Islet of Langerhans (tissue), 1 donor: ENCODE results near the gene LRRC71.

ENCODE experiments used
- FAIRE-seq: peaks from one replicate; lab custom pipeline; 2011; peaks lifted over from hg19 to GRCh38; lab: Jason Lieb, UNC

LRRC71 gene

GRCh38 chr1:156947127-156947526 lies 26.7 kb downstream of the LRRC71 start:
- FAIRE-seq: no peak

- no peak for FAIRE-seq
Measured at GRCh38 chr1:156947818-156948525, 27.5 kb downstream of the LRRC71 start.

GRCh38 chr1:156948708-156949107 lies 28.3 kb downstream of the LRRC71 start:
- FAIRE-seq: no peak

GRCh38 chr1:156949127-156949526 lies 28.7 kb downstream of the LRRC71 start:
- FAIRE-seq: no peak

GRCh38 chr1:156951371-156951770 lies 30.9 kb downstream of the LRRC71 start:
- no peak for FAIRE-seq

GRCh38 chr1:156953571-156953970 lies 33.1 kb downstream of the LRRC71 start:
- no peak for FAIRE-seq

GRCh38 chr1:156956333-156956732 lies 35.9 kb downstream of the LRRC71 start:
- no peak for FAIRE-seq

GRCh38 chr1:156957634-156958033 lies 37.2 kb downstream of the LRRC71 start:
- no peak for FAIRE-seq

- no peak for FAIRE-seq
Measured at GRCh38 chr1:156958247-156958714, 37.8 kb downstream of the LRRC71 start.

- no peak for FAIRE-seq
Measured at GRCh38 chr1:156959414-156959813, 39.0 kb downstream of the LRRC71 start.

- no peak for FAIRE-seq
Measured at GRCh38 chr1:156959925-156960324, 39.5 kb downstream of the LRRC71 start.

- FAIRE-seq: no peak
Measured at GRCh38 chr1:156961709-156962108, 41.3 kb downstream of the LRRC71 start.

- FAIRE-seq: no peak
Measured at GRCh38 chr1:156963621-156964020, 43.2 kb downstream of the LRRC71 start.

GRCh38 chr1:156964441-156964840 lies 44.0 kb downstream of the LRRC71 start:
- no peak for FAIRE-seq

GRCh38 chr1:156969496-156969895 lies 49.1 kb downstream of the LRRC71 start:
- FAIRE-seq: no peak

GRCh38 chr1:156970017-156970416 lies 49.6 kb downstream of the LRRC71 start:
- FAIRE-seq: no peak

- FAIRE-seq: no peak
Measured at GRCh38 chr1:156973417-156973816, 53.0 kb downstream of the LRRC71 start.

GRCh38 chr1:156975084-156975483 lies 54.7 kb downstream of the LRRC71 start:
- FAIRE-seq: no peak

- FAIRE-seq: no peak
Measured at GRCh38 chr1:156980551-156980950, 60.1 kb downstream of the LRRC71 start.
